B cell (primary cell): Measurements from ENCODE around the gene CCDC57. TPM values are rescaled to one million over a fixed set of nuclear protein-coding genes. Genes with fewer than 3 reads are reported as not detected.
"Not testable (repeated sequence)": the region's sequence is repeated elsewhere in the genome, so short reads cannot be mapped to it uniquely, and the experiment has no call there.

ENCODE experiments used
- ATAC-seq: fragments of 200-7000 bp; cut with Tn5 transposase; one replicate; pipeline ENCODE4 v1.10.0; 2021; ENCODE audit warnings: low read depth, mild to moderate bottlenecking, moderate number of reproducible peaks, moderate library complexity
- CTCF ChIA-PET: fragments of 350-600 bp; sonication (Branson Sonifier 250); formaldehyde crosslinking; loops from one replicate; lab custom pipeline; 2021; ENCODE audit warnings: antibody characterized with exemption, inconsistent platforms; lab: Charles Lee
- POLR2A ChIA-PET: fragments of 350-600 bp; sonication (Branson Sonifier 250); formaldehyde crosslinking; loops from one replicate; lab custom pipeline; 2021; ENCODE audit warnings: antibody characterized with exemption; lab: Charles Lee
- DNase-seq: peaks from one replicate; pipeline ENCODE4 v3.0.0; 2013
- H2AFZ ChIP-seq: 2 replicates; pipeline ENCODE4 v1.6.1; 2012; ENCODE audit warnings: mild to moderate bottlenecking, low read depth, low read length; ENCODE audit not compliant: insufficient read depth, poor library complexity, severe bottlenecking
- H3K27ac ChIP-seq, 2 donors: 1 replicate in 1 of 2; 2 replicates in 1 of 2; pipeline ENCODE4 v1.5.1; 2012 to 2013; ENCODE audit warnings: low read length in 2 of 2, mild to moderate bottlenecking in 2 of 2, moderate library complexity in 1 of 2
- H3K27me3 ChIP-seq, 4 experiments: fragments of 200-600 bp in 1 of 4; sonication (generic) in 1 of 4; replicated peaks in 1 of 4; 1 replicate in 2 of 4; 2 replicates in 2 of 4; pipeline versions ENCODE4 v1.6.1 to v1.7.0; 2013 to 2016; ENCODE audit warnings: low read length in 3 of 4, mild to moderate bottlenecking in 2 of 4, mixed read lengths in 1 of 4, moderate library complexity in 1 of 4; ENCODE audit not compliant: insufficient read depth in 4 of 4, control insufficient read depth in 3 of 4; ENCODE audit errors: control extremely low read depth in 1 of 4
- H3K36me3 ChIP-seq, 2 experiments: replicated peaks in 1 of 2; 1 replicate in 1 of 2; 2 replicates in 1 of 2; pipeline versions ENCODE4 v1.6.1 to v1.7.1; 2013; ENCODE audit warnings: low read length in 1 of 2; ENCODE audit not compliant: insufficient read depth in 2 of 2, control insufficient read depth in 1 of 2; ENCODE audit errors: control extremely low read depth in 1 of 2, extremely low read depth in 1 of 2
- H3K4me1 ChIP-seq, 2 donors: fragments of 200-600 bp in 1 of 2; sonication (generic) in 1 of 2; 1 replicate in 1 of 2; 2 replicates in 1 of 2; pipeline versions ENCODE4 v1.5.1 to v1.6.1; 2013 to 2017; ENCODE audit warnings: low read length in 2 of 2; ENCODE audit not compliant: control insufficient read depth in 2 of 2, insufficient read depth in 2 of 2
- H3K4me2 ChIP-seq: replicated peaks from 2 replicates; pipeline ENCODE3; 2012; ENCODE audit warnings: mild to moderate bottlenecking, low read depth, low read length; ENCODE audit not compliant: poor library complexity, severe bottlenecking
- H3K4me3 ChIP-seq, 5 experiments: fragments of 200-600 bp in 1 of 5; sonication (generic) in 1 of 5; 1 replicate in 3 of 5; 2 replicates in 2 of 5; pipeline versions ENCODE4 v1.5.1 to v1.7.0; 2011 to 2016; ENCODE audit warnings: low read length in 4 of 5, mild to moderate bottlenecking in 4 of 5, low read depth in 2 of 5, control low read depth in 1 of 5, moderate library complexity in 1 of 5; ENCODE audit not compliant: insufficient read depth in 1 of 5; ENCODE audit errors: control extremely low read depth in 1 of 5, extremely low read depth in 1 of 5
- H3K79me2 ChIP-seq: fragments of 200-600 bp; sonication (generic); one replicate; pipeline ENCODE4 v1.6.0; 2016; ENCODE audit warnings: low read length; ENCODE audit not compliant: control insufficient read depth, insufficient read depth
- H3K9ac ChIP-seq: fragments of 200-600 bp; sonication (generic); 2 replicates; pipeline ENCODE4 v1.6.1; 2017; ENCODE audit warnings: mild to moderate bottlenecking, low read length, moderate library complexity
- H3K9me3 ChIP-seq, 3 donors: one replicate each; pipeline versions ENCODE4 v1.6.1 to v1.7.1; 2013; ENCODE audit warnings: low read length in 2 of 3; ENCODE audit not compliant: control insufficient read depth in 2 of 3, insufficient read depth in 1 of 3; ENCODE audit errors: control extremely low read depth in 1 of 3
- H4K20me1 ChIP-seq: 2 replicates; pipeline ENCODE4 v1.6.0; 2012; ENCODE audit warnings: mild to moderate bottlenecking, low read length; ENCODE audit not compliant: insufficient read depth, control insufficient read depth, poor library complexity, severe bottlenecking
- H3K27ac Mint-ChIP-seq: one replicate; pipeline ENCODE4 v1.8.0; 2021; ENCODE audit warnings: mixed read lengths
- H3K27me3 Mint-ChIP-seq: one replicate; pipeline ENCODE4 v1.8.0; 2021; ENCODE audit warnings: mixed read lengths
- H3K4me1 Mint-ChIP-seq: one replicate; pipeline ENCODE4 v1.8.0; 2021; ENCODE audit warnings: mixed read lengths
- H3K4me3 Mint-ChIP-seq: one replicate; pipeline ENCODE4 v1.8.0; 2021; ENCODE audit warnings: mixed read lengths
- H3K9me3 Mint-ChIP-seq: one replicate; pipeline ENCODE4 v1.8.0; 2022; ENCODE audit warnings: mixed read lengths; ENCODE audit not compliant: insufficient read depth
- EZH2 ChIP-seq: IDR thresholded peaks from 2 replicates; pipeline ENCODE4 v1.6.1; 2012; ENCODE audit warnings: borderline replicate concordance, low read depth, mild to moderate bottlenecking, moderate library complexity, low read length; ENCODE audit not compliant: insufficient read depth, poor library complexity, severe bottlenecking
- WGBS: methylation state at CpG from one replicate; pipeline ENCODE4 v1.1.5; 2013; ENCODE audit warnings: missing lambda C conversion rate; ENCODE audit not compliant: insufficient coverage; 5-methylcytosine and 5-hydroxymethylcytosine counted together
- intact Hi-C: fragments of 100-400 bp; cut with micrococcal nuclease; formaldehyde crosslinking; loops from one replicate; pipeline ENCODE4 v1.10.0; 2022
- polyA plus RNA-seq: library from polyadenylated mRNA; depleted of rRNA; stranded (reverse); fragments of >200 nt; gene quantifications from 2 replicates; pipeline ENCODE4 v1.2.3, GENCODE V29; 2012
- total RNA-seq, 2 donors: library from RNA; stranded (reverse); fragments of 120-200 nt in 1 of 2; gene quantifications; 1 replicate in 1 of 2; 2 replicates in 1 of 2; pipeline versions ENCODE4 v1.2.3 to v1.2.4, GENCODE V29; 2013 to 2022
- TF ChIP-seq, protein P1 (sequence below): fragments of 200-600 bp; IDR thresholded peaks from one replicate; pipeline ENCODE4 v1.8.0; 2022; ENCODE audit warnings: antibody characterized with exemption, mild to moderate bottlenecking

CCDC57 gene
- total and polyA plus RNA-seq, 2 donors (not counting 1 experiment from before 2014, with no cell fraction given) = 49.7 to 67.2 TPM

DNA sequence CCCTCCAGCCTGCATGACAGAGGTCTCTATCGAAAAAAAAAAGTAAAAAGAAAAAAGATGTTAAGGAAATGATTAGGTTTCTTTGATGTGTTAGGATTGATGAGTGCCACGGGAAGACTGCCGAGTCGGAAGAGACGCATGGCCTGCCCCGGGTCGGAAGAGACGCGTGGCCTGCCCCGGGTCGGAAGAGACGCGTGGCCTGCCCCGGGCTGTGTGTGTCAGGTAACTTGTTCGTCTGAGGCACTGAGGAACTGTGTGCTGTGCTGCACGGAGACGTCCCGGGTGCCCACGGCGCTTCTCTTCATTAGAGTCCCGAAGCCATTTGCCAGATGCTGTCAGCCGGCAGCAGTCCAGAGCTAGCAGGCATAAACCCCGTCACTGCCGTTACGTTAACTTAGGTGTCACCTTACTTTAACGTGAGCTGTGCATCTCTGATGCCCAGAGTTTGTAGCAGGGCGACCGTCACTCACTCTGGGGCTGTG, 74.1 kb downstream of the CCDC57 start:
- Mint-ChIP-seq H3K4me1 (peaks cover 6% of the 10 kb centered on the region), H3K4me3 (no peak overlapping the region), H3K27me3 (no peaks in the 10 kb centered on the region), H3K9me3 (no peaks in the 10 kb centered on the region), H3K27ac (no peak overlapping the region)
- ATAC-seq = no peak
- WGBS = 95% methylated on average over 18 of the region's 28 CpGs
- no peak overlapping the region for H3K4me2 ChIP-seq
- no peaks in the 10 kb centered on the region for H3K27me3 ChIP-seq
- no peaks in the 10 kb centered on the region for H3K79me2 ChIP-seq
- ChIA-PET CTCF (no interaction called here), POLR2A (no interaction called here)
- intact Hi-C loops = no loop called here
- H3K9ac ChIP-seq = no peak overlapping the region
- no peaks in the 10 kb centered on the region for H3K36me3 ChIP-seq
- H3K9me3 ChIP-seq = no peaks in the 10 kb centered on the region
- no peak for TF ChIP-seq EZH2
- TF ChIP-seq, protein P1, sequence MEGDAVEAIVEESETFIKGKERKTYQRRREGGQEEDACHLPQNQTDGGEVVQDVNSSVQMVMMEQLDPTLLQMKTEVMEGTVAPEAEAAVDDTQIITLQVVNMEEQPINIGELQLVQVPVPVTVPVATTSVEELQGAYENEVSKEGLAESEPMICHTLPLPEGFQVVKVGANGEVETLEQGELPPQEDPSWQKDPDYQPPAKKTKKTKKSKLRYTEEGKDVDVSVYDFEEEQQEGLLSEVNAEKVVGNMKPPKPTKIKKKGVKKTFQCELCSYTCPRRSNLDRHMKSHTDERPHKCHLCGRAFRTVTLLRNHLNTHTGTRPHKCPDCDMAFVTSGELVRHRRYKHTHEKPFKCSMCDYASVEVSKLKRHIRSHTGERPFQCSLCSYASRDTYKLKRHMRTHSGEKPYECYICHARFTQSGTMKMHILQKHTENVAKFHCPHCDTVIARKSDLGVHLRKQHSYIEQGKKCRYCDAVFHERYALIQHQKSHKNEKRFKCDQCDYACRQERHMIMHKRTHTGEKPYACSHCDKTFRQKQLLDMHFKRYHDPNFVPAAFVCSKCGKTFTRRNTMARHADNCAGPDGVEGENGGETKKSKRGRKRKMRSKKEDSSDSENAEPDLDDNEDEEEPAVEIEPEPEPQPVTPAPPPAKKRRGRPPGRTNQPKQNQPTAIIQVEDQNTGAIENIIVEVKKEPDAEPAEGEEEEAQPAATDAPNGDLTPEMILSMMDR = no peak
- H4K20me1 ChIP-seq = no peaks in the 10 kb centered on the region
- no peaks in the 10 kb centered on the region for H3K4me1 ChIP-seq
- H2AFZ ChIP-seq = no peak overlapping the region
- DNase-seq = no peak
- H3K4me3 ChIP-seq = no peak overlapping the region
- H3K27ac ChIP-seq = no peak overlapping the region

DNA sequence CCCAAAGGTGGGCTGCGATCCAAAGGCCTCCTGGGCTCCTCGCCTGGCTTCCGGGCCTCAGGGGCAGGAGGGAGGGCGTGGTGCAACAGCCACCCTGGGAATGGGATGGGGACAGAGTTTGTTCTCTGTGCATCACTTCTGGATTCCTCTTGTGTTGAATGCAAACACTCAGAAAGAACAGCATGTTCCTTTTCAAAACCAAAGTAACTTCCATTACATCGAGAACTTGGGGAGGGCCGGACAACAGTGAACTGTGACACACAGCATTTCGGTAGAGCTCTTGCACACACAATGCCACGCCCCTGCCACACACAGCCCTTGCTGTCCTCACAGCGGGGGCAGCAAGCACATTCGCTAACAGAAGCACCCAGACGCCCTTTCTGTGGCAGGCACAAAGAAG, 78.5 kb downstream of the CCDC57 start:
- CTCF ChIA-PET = no interaction called here
- Histone ChIP-seq H3K36me3 (no peaks in the 10 kb centered on the region), H3K79me2 (no peaks in the 10 kb centered on the region), H2AFZ (no peak overlapping the region), H3K4me2 (no peak overlapping the region), H3K27me3 (no peaks in the 10 kb centered on the region), H3K27ac (no peak overlapping the region), H3K4me3 (no peak overlapping the region), H4K20me1 (no peaks in the 10 kb centered on the region), H3K9ac (no peak overlapping the region), H3K9me3 (no peaks in the 10 kb centered on the region), H3K4me1 (no peaks in the 10 kb centered on the region)
- H3K27me3 Mint-ChIP-seq = no peaks in the 10 kb centered on the region
- no peak overlapping the region for H3K4me3 Mint-ChIP-seq
- no peak overlapping the region for H3K27ac Mint-ChIP-seq
- DNase-seq (no peak), ATAC-seq (no peak)
- POLR2A ChIA-PET = no interaction called here
- no peaks in the 10 kb centered on the region for H3K9me3 Mint-ChIP-seq
- H3K4me1 Mint-ChIP-seq = peaks cover 8% of the 10 kb centered on the region
- intact Hi-C loops = no loop called here
- TF ChIP-seq EZH2 = no peak
- TF ChIP-seq, protein P1 = no peak
- WGBS = 96% methylated on average over 10 of the region's 11 CpGs

DNA sequence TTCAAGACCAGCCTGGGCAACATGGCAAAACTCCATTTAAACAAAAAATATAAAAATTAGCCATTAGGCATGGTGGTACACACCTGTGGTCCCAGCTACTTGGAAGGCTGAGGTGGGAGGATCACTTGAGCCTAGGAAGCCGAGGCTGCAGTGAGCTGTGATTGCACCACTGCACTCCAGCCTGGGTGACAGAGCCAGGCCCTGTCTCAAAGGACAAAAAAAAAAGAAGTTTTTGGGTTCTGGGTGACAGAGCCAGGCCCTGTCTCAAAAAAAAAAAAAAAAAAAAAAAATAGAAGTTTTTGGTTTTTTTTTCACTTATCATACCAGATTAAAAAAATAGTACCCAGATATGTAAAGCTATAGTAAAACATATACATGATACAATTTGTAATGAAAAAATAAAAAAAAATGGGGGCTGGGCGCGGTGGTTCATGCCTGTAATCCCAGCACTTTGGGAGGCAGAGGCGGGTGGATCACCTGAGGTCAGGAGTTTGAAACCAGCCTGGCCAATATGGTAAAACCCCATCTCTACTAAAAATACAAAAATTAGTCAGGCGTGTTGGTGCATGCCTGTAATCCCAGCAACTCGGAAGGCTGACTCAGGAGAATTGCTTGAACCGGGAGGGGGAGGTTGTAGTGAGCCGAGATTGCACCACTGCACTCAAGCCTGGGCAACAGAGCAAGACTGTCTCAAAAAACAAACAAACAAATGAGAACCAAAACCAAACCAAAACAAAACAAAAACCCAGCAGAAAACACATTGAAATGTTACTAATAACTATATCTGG, 79.3 kb downstream of the CCDC57 start:
- not testable (repeated sequence) for H3K4me3 Mint-ChIP-seq, H3K9me3 Mint-ChIP-seq
- 50% methylated on average over 1 of the region's 8 CpGs for WGBS

More for the DNA sequence above, 79.3 kb downstream of the CCDC57 start:
- H3K79me2 ChIP-seq, H4K20me1 ChIP-seq, H3K4me1 Mint-ChIP-seq, DNase-seq, H3K9ac ChIP-seq, H2AFZ ChIP-seq, H3K4me1 ChIP-seq, H3K27me3 Mint-ChIP-seq, H3K9me3 ChIP-seq, H3K27ac Mint-ChIP-seq, H3K36me3 ChIP-seq, intact Hi-C loops, ATAC-seq, H3K4me2 ChIP-seq, H3K27me3 ChIP-seq, H3K27ac ChIP-seq, H3K4me3 ChIP-seq: not testable (repeated sequence)
- CTCF ChIA-PET = interaction anchor here (0.7 kb wide), 1 partner anchor 1050 kb away, joined by 3 read pairs; no protein-coding TSS in a partner anchor
- POLR2A ChIA-PET = interaction anchor here (0.7 kb wide), 1 partner anchor 673 kb away, joined by 6 read pairs; no protein-coding TSS in a partner anchor
